Activated B cell treated with CpG ODN at 0.5 μM for 24 hours (primary cell): Measurements from ENCODE around the gene ASB2. TPM values are rescaled to one million over a fixed set of nuclear protein-coding genes. Genes with fewer than 3 reads are reported as not detected.

Experiments
- ATAC-seq: fragments of 200-7000 bp; cut with Tn5 transposase; one replicate; pipeline ENCODE4 v1.10.0; 2021; ENCODE audit warnings: low read depth, mild to moderate bottlenecking, moderate library complexity
- CTCF ChIA-PET: fragments of 350-600 bp; sonication (Branson Sonifier 250); formaldehyde crosslinking; loops from one replicate; lab custom pipeline; 2021; ENCODE audit warnings: antibody characterized with exemption; lab: Charles Lee
- POLR2A ChIA-PET: fragments of 350-600 bp; sonication (Branson Sonifier 250); formaldehyde crosslinking; loops from one replicate; lab custom pipeline; 2021; ENCODE audit warnings: antibody characterized with exemption; lab: Charles Lee
- DNase-seq: peaks from one replicate; pipeline ENCODE4 v3.0.0; 2022
- H3K27ac Mint-ChIP-seq: one replicate; pipeline ENCODE4 v1.8.0; 2020; ENCODE audit warnings: mixed read lengths
- H3K27me3 Mint-ChIP-seq: one replicate; pipeline ENCODE4 v1.8.0; 2021; ENCODE audit warnings: mixed read lengths
- H3K36me3 Mint-ChIP-seq: one replicate; pipeline ENCODE4 v1.8.0; 2021; ENCODE audit warnings: low read depth, mixed read lengths
- H3K4me1 Mint-ChIP-seq: one replicate; pipeline ENCODE4 v1.8.0; 2021; ENCODE audit warnings: mixed read lengths
- H3K4me3 Mint-ChIP-seq: one replicate; pipeline ENCODE4 v1.8.0; 2020; ENCODE audit warnings: mild to moderate bottlenecking, mixed read lengths
- H3K9me3 Mint-ChIP-seq: one replicate; pipeline ENCODE4 v1.8.0; 2020; ENCODE audit warnings: mixed read lengths
- intact Hi-C: fragments of 100-400 bp; cut with micrococcal nuclease; formaldehyde crosslinking; loops from one replicate; pipeline ENCODE4 v1.15.1; 2024
- total RNA-seq: library from RNA; stranded (reverse); gene quantifications from 2 replicates; pipeline ENCODE4 v1.2.3, GENCODE V29; 2022
- TF ChIP-seq, protein P1 (sequence below): fragments of 200-600 bp; IDR thresholded peaks from one replicate; pipeline ENCODE4 v1.8.0; 2022; ENCODE audit warnings: antibody characterized with exemption, mild to moderate bottlenecking

The ASB2 gene
- total RNA-seq, 1 donor from 2014 or later = 3.1 TPM

DNA sequence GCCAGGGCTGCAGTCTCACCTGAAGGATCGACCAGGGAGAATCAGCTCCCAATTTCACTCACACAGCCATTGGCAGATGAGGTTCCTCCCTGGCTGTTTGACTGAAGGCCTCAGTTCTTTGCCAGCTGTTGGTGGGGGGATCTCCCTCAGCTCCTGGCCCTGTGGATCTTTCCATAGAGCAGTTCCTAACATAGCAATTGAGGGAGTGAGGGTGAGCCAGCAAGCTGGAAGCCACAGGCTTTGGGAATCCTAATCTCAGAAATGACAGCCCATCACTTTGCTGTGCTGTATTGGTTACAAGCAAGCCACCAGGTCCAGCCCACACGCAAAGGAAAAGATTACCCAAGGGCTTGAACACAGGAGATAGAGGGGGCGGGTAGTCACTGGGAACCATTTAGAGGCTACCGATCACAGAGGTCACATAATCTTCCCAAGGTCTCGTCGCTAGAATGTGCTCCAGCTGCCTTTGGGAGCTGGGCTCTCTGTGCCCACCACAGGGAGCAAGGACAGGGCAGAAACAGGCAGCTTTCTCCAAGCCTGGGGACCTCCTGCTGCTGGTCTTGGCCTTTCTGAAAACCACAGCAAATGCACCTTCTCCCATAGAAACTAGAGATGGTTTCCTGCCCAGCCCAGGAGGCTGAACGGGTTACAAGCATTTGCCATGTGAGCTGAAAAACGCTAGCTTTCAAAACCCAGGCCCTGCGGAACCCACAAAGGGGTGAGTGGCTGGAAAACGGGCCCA, 45.2 kb upstream of the ASB2 start:
- TF ChIP-seq, protein P1, sequence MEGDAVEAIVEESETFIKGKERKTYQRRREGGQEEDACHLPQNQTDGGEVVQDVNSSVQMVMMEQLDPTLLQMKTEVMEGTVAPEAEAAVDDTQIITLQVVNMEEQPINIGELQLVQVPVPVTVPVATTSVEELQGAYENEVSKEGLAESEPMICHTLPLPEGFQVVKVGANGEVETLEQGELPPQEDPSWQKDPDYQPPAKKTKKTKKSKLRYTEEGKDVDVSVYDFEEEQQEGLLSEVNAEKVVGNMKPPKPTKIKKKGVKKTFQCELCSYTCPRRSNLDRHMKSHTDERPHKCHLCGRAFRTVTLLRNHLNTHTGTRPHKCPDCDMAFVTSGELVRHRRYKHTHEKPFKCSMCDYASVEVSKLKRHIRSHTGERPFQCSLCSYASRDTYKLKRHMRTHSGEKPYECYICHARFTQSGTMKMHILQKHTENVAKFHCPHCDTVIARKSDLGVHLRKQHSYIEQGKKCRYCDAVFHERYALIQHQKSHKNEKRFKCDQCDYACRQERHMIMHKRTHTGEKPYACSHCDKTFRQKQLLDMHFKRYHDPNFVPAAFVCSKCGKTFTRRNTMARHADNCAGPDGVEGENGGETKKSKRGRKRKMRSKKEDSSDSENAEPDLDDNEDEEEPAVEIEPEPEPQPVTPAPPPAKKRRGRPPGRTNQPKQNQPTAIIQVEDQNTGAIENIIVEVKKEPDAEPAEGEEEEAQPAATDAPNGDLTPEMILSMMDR = no peak
- DNase-seq (no peak), ATAC-seq (no peak)

DNA sequence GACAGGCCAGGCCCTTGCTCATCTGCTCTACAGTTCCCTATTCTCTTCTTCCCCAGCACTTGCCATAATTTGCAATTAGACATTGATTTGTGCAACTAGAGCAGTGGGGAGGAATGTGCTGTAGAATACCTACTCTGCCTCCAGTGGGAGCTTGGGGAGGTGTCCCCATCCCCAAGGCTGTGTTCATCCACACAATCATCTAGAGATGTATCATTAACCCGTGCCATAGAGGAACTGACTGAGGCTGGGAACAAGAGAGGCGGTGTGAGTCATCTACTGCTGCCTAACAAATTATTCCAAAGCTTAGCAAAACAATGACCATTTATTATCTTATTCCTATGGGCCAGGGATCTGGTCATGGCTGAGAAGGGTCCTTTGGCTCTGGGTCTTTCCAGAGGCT, 44.6 kb upstream of the ASB2 start:
- no peak for DNase-seq
- TF ChIP-seq, protein P1 = no peak
- ChIA-PET POLR2A (no interaction called here), CTCF (interaction anchor here (0.9 kb wide), 1 partner anchor 81 kb away, joined by 3 read pairs; no protein-coding TSS in a partner anchor)
- Mint-ChIP-seq H3K9me3 (no peaks in the 10 kb centered on the region), H3K27me3 (peaks cover 28% of the 10 kb centered on the region), H3K4me3 (no peak overlapping the region), H3K36me3 (no peaks in the 10 kb centered on the region), H3K4me1 (peaks cover 3% of the 10 kb centered on the region), H3K27ac (no peak overlapping the region)
- no peak for ATAC-seq
- intact Hi-C loops = no loop called here

More for the DNA sequence above, 45.2 kb upstream of the ASB2 start:
- intact Hi-C loops = no loop called here
- H3K36me3 Mint-ChIP-seq = no peaks in the 10 kb centered on the region
- no peak overlapping the region for H3K4me3 Mint-ChIP-seq
- H3K4me1 Mint-ChIP-seq = peaks cover 5% of the 10 kb centered on the region
- peaks cover 28% of the 10 kb centered on the region for H3K27me3 Mint-ChIP-seq
- CTCF ChIA-PET = interaction anchor here (0.9 kb wide), 1 partner anchor 82 kb away, joined by 3 read pairs; no protein-coding TSS in a partner anchor
- H3K9me3 Mint-ChIP-seq = no peaks in the 10 kb centered on the region
- H3K27ac Mint-ChIP-seq = no peak overlapping the region
- POLR2A ChIA-PET = no interaction called here

DNA sequence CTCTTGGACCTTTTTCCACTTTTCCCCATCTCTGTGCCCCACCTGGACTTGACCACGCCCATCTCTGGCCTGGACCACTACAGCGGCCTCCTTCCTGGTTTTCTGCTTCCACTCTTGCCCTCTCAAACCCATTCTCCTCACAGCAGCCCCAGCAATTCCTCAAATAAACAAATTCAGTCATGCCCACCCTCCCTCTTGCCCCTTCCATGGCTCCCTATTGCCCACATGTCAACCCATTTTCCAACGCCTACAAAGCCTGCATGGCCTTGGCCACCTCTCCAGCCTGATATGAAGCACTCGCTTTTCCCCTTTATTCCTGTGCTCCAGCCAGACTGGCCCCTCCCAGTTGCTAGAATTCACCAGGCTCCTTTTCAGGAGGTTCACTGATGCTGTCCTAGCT, 43.9 kb upstream of the ASB2 start:
- Mint-ChIP-seq H3K9me3 (no peaks in the 10 kb centered on the region), H3K4me3 (no peak overlapping the region), H3K27me3 (peaks cover 30% of the 10 kb centered on the region), H3K27ac (no peak overlapping the region), H3K36me3 (no peaks in the 10 kb centered on the region), H3K4me1 (no peaks in the 10 kb centered on the region)
- no peak for DNase-seq
- TF ChIP-seq, protein P1 = no peak
- intact Hi-C loops = no loop called here
- ChIA-PET POLR2A (no interaction called here), CTCF (no interaction called here)
- no peak for ATAC-seq

DNA sequence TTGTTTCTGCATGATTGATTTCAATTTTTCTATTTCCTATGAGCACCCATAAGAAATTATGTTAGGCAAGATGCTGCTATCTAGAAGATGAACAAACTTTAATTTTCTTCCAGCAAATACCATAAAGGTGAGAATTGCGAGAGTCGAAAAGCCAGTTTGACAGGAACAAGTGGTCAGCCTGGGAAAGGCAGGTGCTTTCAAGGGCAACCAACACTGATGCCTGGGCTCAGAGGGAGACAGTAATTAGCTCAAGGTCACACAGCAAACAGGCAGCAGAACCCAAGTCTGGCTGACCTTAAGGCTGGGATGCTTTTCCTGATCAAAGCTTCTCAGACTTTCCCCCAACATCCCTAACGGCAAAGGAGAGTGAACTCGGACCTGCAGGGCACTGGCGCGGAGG, 43.0 kb upstream of the ASB2 start:
- intact Hi-C loops = no loop called here
- H3K9me3 Mint-ChIP-seq = no peaks in the 10 kb centered on the region
- ATAC-seq (no peak), DNase-seq (no peak)
- H3K27ac Mint-ChIP-seq = no peak overlapping the region
- peaks cover 24% of the 10 kb centered on the region for H3K27me3 Mint-ChIP-seq
- ChIA-PET POLR2A (no interaction called here), CTCF (no interaction called here)
- TF ChIP-seq, protein P1 = no peak
- H3K36me3 Mint-ChIP-seq = no peaks in the 10 kb centered on the region
- H3K4me1 Mint-ChIP-seq = no peaks in the 10 kb centered on the region
- no peak overlapping the region for H3K4me3 Mint-ChIP-seq

DNA sequence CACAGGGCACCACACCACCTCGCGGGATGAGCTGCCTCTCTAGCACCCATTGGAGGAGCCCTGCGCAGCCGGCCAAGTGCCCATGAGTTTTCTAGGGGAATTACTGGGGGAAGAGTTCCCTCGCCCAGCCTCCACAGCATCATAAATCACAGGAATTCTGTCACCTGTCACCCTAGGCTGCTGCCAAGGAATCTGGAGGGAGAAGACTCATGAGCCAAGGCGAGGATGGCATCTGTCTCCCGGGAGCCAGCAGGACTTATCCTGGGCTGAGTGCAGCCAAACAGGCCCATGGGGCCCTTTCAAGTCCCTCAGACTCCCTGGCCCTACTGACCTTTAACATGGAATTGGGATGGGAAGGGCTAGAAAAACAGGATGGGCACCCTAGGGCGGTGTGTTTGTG, 41.9 kb upstream of the ASB2 start:
- ChIA-PET POLR2A (no interaction called here), CTCF (interaction anchor here (1.1 kb wide), 1 partner anchor 79 kb away, joined by 4 read pairs; no protein-coding TSS in a partner anchor)
- intact Hi-C loops = no loop called here
- Mint-ChIP-seq H3K4me1 (no peaks in the 10 kb centered on the region), H3K36me3 (no peaks in the 10 kb centered on the region), H3K9me3 (no peaks in the 10 kb centered on the region), H3K4me3 (no peak overlapping the region), H3K27me3 (peaks cover 17% of the 10 kb centered on the region), H3K27ac (no peak overlapping the region)
- TF ChIP-seq, protein P1 = no peak
- ATAC-seq (no peak), DNase-seq (no peak)
